GM12874 (cell line): ENCODE measurements around the gene STS.

ENCODE experiments used
- TF ChIP-seq, protein P1 (sequence below): IDR thresholded peaks from 2 replicates; pipeline ENCODE4 v1.5.1; 2011; ENCODE audit warnings: low read depth, mild to moderate bottlenecking, control low read depth, low read length, moderate library complexity; ENCODE audit not compliant: insufficient read depth

STS gene

GRCh38 chrX:7184816-7185215 lies 37.3 kb downstream of the STS start:
- TF ChIP-seq, protein P1, sequence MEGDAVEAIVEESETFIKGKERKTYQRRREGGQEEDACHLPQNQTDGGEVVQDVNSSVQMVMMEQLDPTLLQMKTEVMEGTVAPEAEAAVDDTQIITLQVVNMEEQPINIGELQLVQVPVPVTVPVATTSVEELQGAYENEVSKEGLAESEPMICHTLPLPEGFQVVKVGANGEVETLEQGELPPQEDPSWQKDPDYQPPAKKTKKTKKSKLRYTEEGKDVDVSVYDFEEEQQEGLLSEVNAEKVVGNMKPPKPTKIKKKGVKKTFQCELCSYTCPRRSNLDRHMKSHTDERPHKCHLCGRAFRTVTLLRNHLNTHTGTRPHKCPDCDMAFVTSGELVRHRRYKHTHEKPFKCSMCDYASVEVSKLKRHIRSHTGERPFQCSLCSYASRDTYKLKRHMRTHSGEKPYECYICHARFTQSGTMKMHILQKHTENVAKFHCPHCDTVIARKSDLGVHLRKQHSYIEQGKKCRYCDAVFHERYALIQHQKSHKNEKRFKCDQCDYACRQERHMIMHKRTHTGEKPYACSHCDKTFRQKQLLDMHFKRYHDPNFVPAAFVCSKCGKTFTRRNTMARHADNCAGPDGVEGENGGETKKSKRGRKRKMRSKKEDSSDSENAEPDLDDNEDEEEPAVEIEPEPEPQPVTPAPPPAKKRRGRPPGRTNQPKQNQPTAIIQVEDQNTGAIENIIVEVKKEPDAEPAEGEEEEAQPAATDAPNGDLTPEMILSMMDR, result no peak

- TF ChIP-seq, protein P1, result no peak
These were observed 41.2 kb downstream of the STS start for GRCh38 chrX:7188672-7189071.

- TF ChIP-seq, protein P1, result no peak
These were observed 42.6 kb downstream of the STS start for GRCh38 chrX:7190157-7190556.

GRCh38 chrX:7191681-7192110 lies 44.2 kb downstream of the STS start:
- TF ChIP-seq, protein P1, result no peak

GRCh38 chrX:7192871-7193270 lies 45.4 kb downstream of the STS start:
- TF ChIP-seq, protein P1, result no peak

DNA sequence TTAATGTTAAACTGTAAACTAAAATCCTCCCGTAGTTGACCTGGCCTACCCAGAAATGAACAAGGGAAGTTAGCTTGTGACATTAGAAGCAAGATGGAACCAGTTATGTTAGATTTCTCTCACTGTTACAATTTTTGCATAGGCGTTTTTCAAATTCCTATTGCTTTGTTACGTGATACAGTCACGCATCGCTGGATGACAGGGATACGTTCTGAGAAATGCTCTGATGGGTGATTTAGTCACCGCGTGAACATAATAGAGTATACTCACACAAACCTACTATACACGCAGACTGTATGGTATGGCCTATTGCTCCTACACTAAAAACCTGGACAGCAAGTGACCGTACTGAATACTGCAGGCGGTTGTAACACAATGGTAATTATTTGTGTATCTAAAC lies 47.1 kb downstream of the STS start:
- TF ChIP-seq, protein P1, result no peak
